H1 (cell line): Measurements from ENCODE around the gene RASSF5. TPM values are rescaled to one million over a fixed set of nuclear protein-coding genes. Genes with fewer than 3 reads are reported as not detected.

Experiments
- CTCF ChIA-PET: fragments of 300-600 bp; sonication (Branson Sonifier 250); formaldehyde crosslinking; loops from one replicate; lab custom pipeline; 2021; ENCODE audit not compliant: partially characterized antibody; lab: Charles Lee
- POLR2A ChIA-PET: fragments of 300-600 bp; sonication (Branson Sonifier 250); formaldehyde crosslinking; loops from one replicate; lab custom pipeline; 2021; ENCODE audit warnings: inconsistent platforms; ENCODE audit not compliant: partially characterized antibody; lab: Charles Lee
- DNase-seq, 2 experiments: peaks; one replicate each; pipeline versions ENCODE4 v3.0.0 to v3.0.0-alpha.2; 2010 to 2022; ENCODE audit warnings: low spot score in 2 of 2, low read depth in 1 of 2, mixed read lengths in 1 of 2
- FAIRE-seq: peaks from 2 replicates; lab custom pipeline; 2011; peaks lifted over from hg19 to GRCh38; lab: Jason Lieb, UNC
- H2AFZ ChIP-seq: 2 replicates; pipeline ENCODE4 v1.8.1; 2012; ENCODE audit warnings: low read length, inconsistent platforms
- H2AK5ac ChIP-seq: 2 replicates; pipeline ENCODE4 v1.6.1; 2013; ENCODE audit warnings: low read depth, low read length
- H2BK120ac ChIP-seq: replicated peaks from 2 replicates; pipeline ENCODE3; 2013; ENCODE audit warnings: low read depth, low read length, inconsistent platforms
- H2BK12ac ChIP-seq: 2 replicates; pipeline ENCODE4 v1.6.1; 2013; ENCODE audit warnings: low read depth, low read length
- H2BK15ac ChIP-seq: 2 replicates; pipeline ENCODE4 v1.6.1; 2013; ENCODE audit warnings: low read length
- H2BK20ac ChIP-seq: 2 replicates; pipeline ENCODE4 v1.6.1; 2013; ENCODE audit warnings: low read length
- H2BK5ac ChIP-seq: 2 replicates; pipeline ENCODE4 v1.6.1; 2013; ENCODE audit warnings: low read depth, low read length
- H3K14ac ChIP-seq: 2 replicates; pipeline ENCODE4 v1.6.1; 2013; ENCODE audit warnings: inconsistent platforms; ENCODE audit not compliant: insufficient read length
- H3K18ac ChIP-seq: 2 replicates; pipeline ENCODE4 v1.6.1; 2013; ENCODE audit warnings: low read length; ENCODE audit errors: extremely low read depth
- H3K23ac ChIP-seq: 2 replicates; pipeline ENCODE4 v1.6.1; 2013; ENCODE audit warnings: inconsistent platforms; ENCODE audit not compliant: insufficient read length
- H3K23me2 ChIP-seq: 2 replicates; pipeline ENCODE4 v1.6.1; 2013; ENCODE audit warnings: low read depth, low read length
- H3K27ac ChIP-seq: 2 replicates; pipeline ENCODE4 v1.6.1; 2011; ENCODE audit warnings: low read depth, low read length, inconsistent platforms
- H3K27me3 ChIP-seq, 4 experiments: replicated peaks in 1 of 4; 1 replicate in 1 of 4; 2 replicates in 3 of 4; pipeline versions ENCODE4 v1.6.1 to v1.8.1; 2011 to 2013; ENCODE audit warnings: low read length in 3 of 4, mild to moderate bottlenecking in 3 of 4, inconsistent platforms in 2 of 4, mixed read lengths in 2 of 4, moderate library complexity in 1 of 4; ENCODE audit not compliant: control insufficient read depth in 3 of 4, insufficient read depth in 3 of 4; ENCODE audit errors: extremely low read depth in 1 of 4
- H3K36me3 ChIP-seq, 4 experiments: 2 replicates each; pipeline versions ENCODE4 v1.6.1 to v1.8.1; 2011 to 2013; ENCODE audit warnings: mild to moderate bottlenecking in 4 of 4, low read length in 3 of 4, moderate library complexity in 2 of 4, control low read depth in 1 of 4, inconsistent platforms in 1 of 4; ENCODE audit not compliant: insufficient read depth in 4 of 4, control insufficient read depth in 2 of 4
- H3K4ac ChIP-seq: replicated peaks from 2 replicates; pipeline ENCODE3; 2013; ENCODE audit warnings: low read length, low read depth, mixed read lengths, inconsistent platforms; ENCODE audit not compliant: insufficient read length
- H3K4me1 ChIP-seq, 4 experiments: replicated peaks in 1 of 4; 1 replicate in 1 of 4; 2 replicates in 3 of 4; pipeline versions ENCODE4 v1.6.1 to v1.8.1; 2011 to 2013; ENCODE audit warnings: low read length in 3 of 4, inconsistent platforms in 2 of 4, mixed read lengths in 1 of 4; ENCODE audit not compliant: insufficient read depth in 4 of 4, control insufficient read depth in 3 of 4
- H3K4me2 ChIP-seq, 2 experiments: 2 replicates each; pipeline versions ENCODE4 v1.6.1 to v1.8.1; 2011 to 2013; ENCODE audit warnings: low read depth in 2 of 2, low read length in 2 of 2, control low read depth in 1 of 2, inconsistent platforms in 1 of 2, mild to moderate bottlenecking in 1 of 2; ENCODE audit not compliant: insufficient read depth in 1 of 2
- H3K4me3 ChIP-seq, 4 experiments: fragments of 200-600, 300-600 bp in 1 of 4; sonication (generic), shearing (Covaris generic), sonication (Bioruptor Twin) in 1 of 4; 2 replicates each; pipeline versions ENCODE4 v1.5.1 to v1.8.1; 2011 to 2016; ENCODE audit warnings: low read length in 4 of 4, low read depth in 3 of 4, control low read depth in 2 of 4, inconsistent platforms in 2 of 4, mild to moderate bottlenecking in 2 of 4, mixed read lengths in 1 of 4, moderate library complexity in 1 of 4; ENCODE audit not compliant: insufficient read depth in 2 of 4; ENCODE audit errors: extremely low read depth in 1 of 4
- H3K56ac ChIP-seq: replicated peaks from 2 replicates; pipeline ENCODE3; 2013; ENCODE audit warnings: low read depth, mild to moderate bottlenecking, mixed read lengths, low read length, inconsistent platforms; ENCODE audit not compliant: insufficient read length
- H3K79me1 ChIP-seq: 2 replicates; pipeline ENCODE4 v1.6.1; 2013; ENCODE audit warnings: low read depth, low read length, control low read depth
- H3K79me2 ChIP-seq, 2 experiments: 2 replicates each; pipeline versions ENCODE4 v1.6.1 to v1.8.1; 2012 to 2013; ENCODE audit warnings: low read length in 2 of 2, mild to moderate bottlenecking in 2 of 2, inconsistent platforms in 1 of 2; ENCODE audit not compliant: insufficient read depth in 2 of 2, control insufficient read depth in 1 of 2
- H3K9ac ChIP-seq, 4 experiments: replicated peaks in 1 of 4; 1 replicate in 1 of 4; 2 replicates in 3 of 4; pipeline versions ENCODE4 v1.6.1 to v1.8.1; 2011 to 2013; ENCODE audit warnings: low read depth in 3 of 4, low read length in 3 of 4, control low read depth in 2 of 4, mild to moderate bottlenecking in 2 of 4, moderate library complexity in 2 of 4, inconsistent platforms in 1 of 4; ENCODE audit errors: extremely low read depth in 1 of 4
- H3K9me3 ChIP-seq, 2 experiments: 2 replicates each; pipeline versions ENCODE4 v1.6.1 to v1.8.1; 2012 to 2013; ENCODE audit warnings: mild to moderate bottlenecking in 2 of 2, moderate library complexity in 2 of 2, control low read depth in 1 of 2, inconsistent platforms in 1 of 2, low read depth in 1 of 2, low read length in 1 of 2, mixed read lengths in 1 of 2; ENCODE audit not compliant: insufficient read depth in 2 of 2
- H4K20me1 ChIP-seq, 2 experiments: replicated peaks in 1 of 2; 2 replicates each; pipeline versions ENCODE3 to v1.8.1; 2011 to 2013; ENCODE audit warnings: inconsistent platforms in 2 of 2, low read length in 2 of 2, mild to moderate bottlenecking in 1 of 2; ENCODE audit not compliant: insufficient read depth in 2 of 2, control insufficient read depth in 1 of 2
- H4K5ac ChIP-seq: 2 replicates; pipeline ENCODE4 v1.6.1; 2013; ENCODE audit warnings: low read length, low read depth, mixed read lengths, inconsistent platforms; ENCODE audit not compliant: insufficient read length
- H4K8ac ChIP-seq: 2 replicates; pipeline ENCODE4 v1.8.0; 2013; ENCODE audit warnings: mild to moderate bottlenecking, moderate library complexity, low read length, inconsistent platforms; ENCODE audit not compliant: insufficient read depth; ENCODE audit errors: extremely low read depth
- H4K91ac ChIP-seq: replicated peaks from 2 replicates; pipeline ENCODE3; 2013; ENCODE audit warnings: low read length, mixed read lengths, inconsistent platforms; ENCODE audit not compliant: insufficient read length
- CHD1 ChIP-seq: IDR thresholded peaks from 2 replicates; pipeline ENCODE4 v1.6.1; 2012; ENCODE audit warnings: low read depth, low read length, improper control_type of control experiment
- EGR1 ChIP-seq: IDR thresholded peaks from 2 replicates; pipeline ENCODE4 v1.6.1; 2011; ENCODE audit warnings: low read depth, low read length, borderline replicate concordance
- JUND ChIP-seq: IDR thresholded peaks from 2 replicates; pipeline ENCODE4 v1.6.1; 2011; ENCODE audit warnings: mild to moderate bottlenecking, improper control_type of control experiment, low read length
- POU5F1 ChIP-seq: IDR thresholded peaks from 2 replicates; pipeline ENCODE4 v1.6.1; 2011; ENCODE audit warnings: low read depth, mild to moderate bottlenecking, low read length, moderate library complexity
- RBBP5 ChIP-seq: IDR thresholded peaks from 2 replicates; pipeline ENCODE4 v1.7.1; 2012; ENCODE audit warnings: low read depth, mild to moderate bottlenecking, inconsistent platforms, low read length, moderate library complexity, borderline replicate concordance
- SUZ12 ChIP-seq: fragments of 200-600 bp; sonication (generic); IDR thresholded peaks from 2 replicates; pipeline ENCODE4 v1.6.1; 2012; ENCODE audit warnings: mild to moderate bottlenecking, inconsistent platforms, low read length, moderate library complexity, mixed read lengths
- TAF1 ChIP-seq: IDR thresholded peaks from 2 replicates; pipeline ENCODE4 v1.6.1; 2011; ENCODE audit warnings: mild to moderate bottlenecking, low read depth, low read length
- TCF12 ChIP-seq: IDR thresholded peaks from 2 replicates; pipeline ENCODE4 v1.6.1; 2011; ENCODE audit warnings: low read depth, mild to moderate bottlenecking, low read length
- WGBS, 2 experiments: shearing (Covaris generic) in 1 of 2; methylation state at CpG; one replicate each; pipeline versions ENCODE4 v1.1.6 to v1.1.7; 2013 to 2015; ENCODE audit warnings: low lambda C conversion rate in 2 of 2, mixed read lengths in 2 of 2, inconsistent platforms in 1 of 2, low coverage in 1 of 2, missing lambda C conversion rate in 1 of 2; ENCODE audit not compliant: insufficient replicate concordance in 2 of 2, insufficient coverage in 1 of 2, insufficient read length in 1 of 2; ENCODE audit errors: extremely low coverage in 1 of 2, missing lambda C conversion rate in 1 of 2; 5-methylcytosine and 5-hydroxymethylcytosine counted together
- polyA plus RNA-seq, 7 experiments: library from polyadenylated mRNA; depleted of rRNA in 3 of 7; stranded (reverse) in 5 of 7; unstranded in 2 of 7; fragments of >200 nt in 5 of 7; fragments of 200-250 nt in 2 of 7; gene quantifications; 1 replicate in 5 of 7; 2 replicates in 1 of 7; 4 replicates in 1 of 7; pipeline versions ENCODE4 v1.2.1 to v1.2.3, GENCODE V29; 2011 to 2013; ENCODE audit warnings: missing spikeins in 2 of 7, mixed read lengths in 2 of 7
- total RNA-seq: library from RNA; stranded (reverse); fragmentation: NEBNext Ultra II Directional; extraction: Animal tissue kit (Norgen Biotek cat#: 25700); gene quantifications from 2 replicates; pipeline ENCODE4 v1.2.1, GENCODE V29; 2021

RASSF5 gene
- total and polyA plus RNA-seq, 2 of the 8 experiments (the other 6 are each of a cell fraction or from before 2014, with no cell fraction given) = 0.82 to 1.8 TPM

- no peak overlapping the region for H2AFZ ChIP-seq
- no peak for FAIRE-seq
- POLR2A ChIA-PET = interaction anchor here (0.8 to 1.2 kb wide), 4 partner anchors 20 to 116 kb away, joined by 3 read pairs; partner anchors contain the start of gene IKBKE
Measured at GRCh38 chr1:206586501-206587445, 79.4 kb downstream of the RASSF5 start.

More at GRCh38 chr1:206586501-206587445, 79.4 kb downstream of the RASSF5 start:
- peaks cover 0 to 2% (median under 1%) of the 10 kb centered on the region in 4 experiments; a peak in 3 of 8 replicates for H3K36me3 ChIP-seq
- no peak overlapping the region for H2BK15ac ChIP-seq
- no peak overlapping the region for H2BK5ac ChIP-seq
- H3K56ac ChIP-seq = no peak overlapping the region
- H3K79me1 ChIP-seq = no peaks in the 10 kb centered on the region
- H4K20me1 ChIP-seq = no peaks in the 10 kb centered on the region
- no peaks in the 10 kb centered on the region for H3K79me2 ChIP-seq
- no peak overlapping the region for H3K4me2 ChIP-seq
- H4K8ac ChIP-seq = no peak overlapping the region
- H3K9me3 ChIP-seq = no peaks in the 10 kb centered on the region
- H4K91ac ChIP-seq = no peak overlapping the region
- CTCF ChIA-PET = interaction anchor here (0.7 to 16.9 kb wide), 20 partner anchors 11 to 223 kb away, joined by 3 to 298 read pairs (median 5); partner anchors contain the start of genes IKBKE and RASSF5
- H3K23ac ChIP-seq = no peak overlapping the region
- H2BK20ac ChIP-seq = no peak overlapping the region
- H3K23me2 ChIP-seq = no peaks in the 10 kb centered on the region
- H3K14ac ChIP-seq = no peak overlapping the region
- no peak overlapping the region for H3K4me3 ChIP-seq
- no peak overlapping the region for H4K5ac ChIP-seq
- no peak overlapping the region for H2BK120ac ChIP-seq
- H2BK12ac ChIP-seq = no peak overlapping the region
- WGBS, 2 experiments = 88% methylated on average over 13 of the region's 13 CpGs; no CpG with 5 or more reads in 1 of the 2 experiments
- no peaks in the 10 kb centered on the region for H3K27me3 ChIP-seq
- no peak overlapping the region for H2AK5ac ChIP-seq
- H3K27ac ChIP-seq = no peak overlapping the region
- no peak overlapping the region for H3K18ac ChIP-seq
- DNase-seq = no peak
- no peak overlapping the region for H3K4ac ChIP-seq
- TF ChIP-seq POU5F1 (no peak), RBBP5 (no peak), CHD1 (no peak), TCF12 (no peak), JUND (no peak), TAF1 (no peak), SUZ12 (no peak), EGR1 (no peak)
- H3K9ac ChIP-seq = no peak overlapping the region
- no peaks in the 10 kb centered on the region for H3K4me1 ChIP-seq
